ENCODE results near the gene PRODH.
"Not testable (repeated sequence)": the region's sequence is repeated elsewhere in the genome, so short reads cannot be mapped to it uniquely, and the experiment has no call there.

Gene PRODH

DNA sequence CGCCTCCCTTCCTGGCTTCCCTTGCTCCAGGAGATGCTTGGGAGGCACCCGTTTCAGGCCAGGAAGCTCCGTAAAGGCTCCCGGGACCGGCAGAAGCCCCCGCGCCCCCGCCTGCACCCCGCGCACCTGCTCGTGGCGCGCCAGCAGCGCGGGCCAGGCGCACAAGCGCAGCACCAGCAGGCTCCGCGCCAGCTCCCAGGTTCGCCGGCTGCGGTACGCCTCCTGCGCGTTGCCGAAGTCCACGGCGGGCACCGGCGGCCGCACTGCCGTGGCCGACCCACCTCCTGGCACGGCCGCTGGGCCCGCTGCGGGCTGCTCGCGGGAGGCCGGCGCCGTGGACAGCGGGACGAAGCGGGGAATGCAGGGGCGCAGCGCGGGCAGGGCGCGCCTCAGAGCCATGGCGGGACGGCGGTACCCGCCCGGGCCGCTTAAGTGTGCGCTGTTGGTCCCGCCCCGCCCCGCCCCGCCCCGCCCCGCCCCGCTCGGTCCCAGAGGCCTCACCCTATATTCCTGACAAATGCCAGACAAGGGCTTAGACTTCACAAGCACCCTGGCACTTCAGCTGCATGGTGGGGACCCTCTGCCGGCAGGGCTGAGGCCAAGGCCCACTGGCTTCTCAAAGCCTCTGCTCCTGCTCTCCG, at the start of gene PRODH:
TSS of gene PRODH (minus strand) at position 405 of the 641 bp plus-strand sequence. CDS start at position 399, 6 bp downstream.
- no peak for DNase-seq

DNA sequence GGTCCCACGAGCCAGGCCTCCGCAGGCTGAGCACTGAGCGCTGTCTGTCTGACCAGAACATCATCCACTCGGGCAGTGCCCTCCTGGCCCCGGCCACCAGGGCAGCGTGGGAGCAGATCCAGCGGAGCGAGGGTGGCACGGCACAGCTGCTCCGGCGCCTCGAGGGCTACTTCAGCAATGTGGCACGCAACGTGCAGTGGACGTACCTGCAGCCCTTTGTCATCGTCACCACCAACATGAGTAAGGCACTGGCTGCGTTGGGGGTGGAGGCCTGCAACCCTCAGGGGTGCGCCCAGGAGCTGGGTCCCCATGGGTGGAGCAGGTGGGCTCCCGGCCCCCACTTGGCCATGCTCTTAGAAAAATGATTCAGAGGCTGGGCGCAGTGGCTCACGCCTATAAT, 49.7 kb upstream of the PRODH start:
- DNase-seq, result no peak

GRCh38 chr22:18984564-18984963, 48.5 kb upstream of the PRODH start:
- no peak for DNase-seq

DNA sequence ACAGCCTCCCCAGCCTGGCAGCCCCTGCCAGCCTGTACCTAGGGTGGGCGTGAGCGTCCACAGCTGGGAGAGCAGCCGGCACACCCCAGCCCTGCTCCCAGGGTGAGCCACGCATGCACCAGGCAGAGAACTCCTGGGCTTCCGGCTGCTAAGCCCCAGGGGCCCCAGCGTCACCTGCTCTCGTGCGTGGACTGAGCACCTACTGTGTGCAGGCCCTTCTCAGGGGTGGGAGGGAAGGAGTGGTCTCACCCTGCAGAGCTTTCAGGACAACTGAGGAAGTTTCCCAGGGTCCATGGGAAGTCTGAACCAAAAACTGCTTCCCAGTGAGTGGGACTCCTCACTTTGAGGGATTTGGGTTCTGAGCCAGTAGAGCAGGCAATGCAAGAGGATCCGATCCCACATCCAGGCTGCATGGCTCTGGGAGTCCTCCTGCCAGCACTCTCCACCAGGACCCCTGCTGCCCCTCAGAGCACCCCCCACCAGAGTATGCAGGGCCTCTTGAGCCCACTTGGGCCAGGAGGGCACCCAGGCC, 47.1 kb upstream of the PRODH start:
- DNase-seq, result no peak

- DNase-seq, result no peak
Observed at GRCh38 chr22:18980829-18981228, 44.7 kb upstream of the PRODH start.

DNA sequence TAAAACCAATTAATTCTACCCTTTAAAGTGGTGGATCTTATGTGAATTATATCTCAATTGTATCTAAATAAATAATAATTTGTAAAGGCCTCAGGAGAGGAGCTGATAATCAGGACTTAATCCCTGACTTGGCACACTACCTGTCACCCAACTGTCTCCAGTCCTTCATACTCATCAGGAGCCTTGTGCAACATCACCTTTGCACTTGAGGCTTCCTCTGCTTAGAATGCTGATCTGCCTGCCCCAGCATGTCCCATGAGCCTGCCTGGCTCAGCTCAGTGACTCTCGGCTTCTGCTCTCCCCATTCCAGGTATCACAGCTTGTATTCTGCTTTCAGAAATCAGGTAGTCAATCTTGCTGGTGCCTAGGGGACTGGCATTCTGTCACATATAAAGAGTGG, 43.9 kb upstream of the PRODH start:
- DNase-seq, result no peak

GRCh38 chr22:18978506-18978905, 42.4 kb upstream of the PRODH start:
- DNase-seq, result no peak

GRCh38 chr22:18977824-18978425, 41.8 kb upstream of the PRODH start:
- DNase-seq, result no peak

DNA sequence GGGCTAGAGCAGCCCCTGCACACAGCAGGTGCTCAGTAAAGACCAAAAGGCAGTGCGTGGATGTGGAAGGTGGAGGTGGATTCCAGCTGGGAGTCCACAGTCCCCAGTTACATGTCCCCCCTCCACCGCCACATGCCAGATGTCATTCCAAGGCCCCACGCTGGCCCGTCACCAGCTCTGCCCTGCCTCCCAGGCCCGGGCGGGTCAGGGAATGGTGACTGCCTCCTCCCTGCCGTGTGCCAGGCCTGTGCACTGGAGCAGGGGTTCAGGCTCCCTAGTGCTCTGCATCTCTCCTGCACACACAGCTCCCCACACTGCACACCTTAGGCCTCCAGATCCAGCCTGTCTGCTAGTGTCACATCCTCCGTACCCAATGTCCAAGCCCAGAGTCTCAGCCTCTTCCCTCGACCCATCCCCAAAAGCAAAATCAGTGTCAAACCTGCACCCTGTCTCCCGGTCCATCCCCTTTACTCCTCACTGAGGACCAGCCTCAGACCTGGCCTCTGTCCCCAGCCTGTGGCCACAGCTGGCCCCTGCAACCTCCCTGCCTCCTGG, 40.2 kb upstream of the PRODH start:
- DNase-seq, result no peak

- DNase-seq, result no peak
Observed at GRCh38 chr22:18975434-18976196, 39.5 kb upstream of the PRODH start.

GRCh38 chr22:18974477-18975180, 38.5 kb upstream of the PRODH start:
- no peak for DNase-seq

- DNase-seq, result no peak
Observed at GRCh38 chr22:18973264-18974031, 37.4 kb upstream of the PRODH start.

DNA sequence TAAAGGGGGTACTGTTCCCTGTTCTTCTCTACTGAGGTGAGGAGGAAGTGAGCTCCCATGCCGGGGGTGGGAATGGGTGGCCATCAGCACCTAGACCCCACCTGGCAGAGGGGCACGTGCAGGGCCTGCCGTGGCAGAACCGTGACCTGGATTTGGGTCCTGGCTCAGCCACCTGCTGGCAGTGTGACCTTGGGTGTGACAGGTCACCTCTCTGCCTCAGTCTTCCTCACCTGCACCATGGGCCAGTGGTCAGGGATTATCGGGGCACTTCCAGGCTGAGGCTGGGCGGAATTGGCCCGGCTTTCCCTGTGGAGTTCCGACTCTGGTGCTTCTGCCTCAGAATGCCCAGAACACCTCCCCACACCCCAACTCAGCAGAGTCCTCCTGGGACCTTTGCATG, 36.5 kb upstream of the PRODH start:
- DNase-seq, result not testable (repeated sequence)

DNA sequence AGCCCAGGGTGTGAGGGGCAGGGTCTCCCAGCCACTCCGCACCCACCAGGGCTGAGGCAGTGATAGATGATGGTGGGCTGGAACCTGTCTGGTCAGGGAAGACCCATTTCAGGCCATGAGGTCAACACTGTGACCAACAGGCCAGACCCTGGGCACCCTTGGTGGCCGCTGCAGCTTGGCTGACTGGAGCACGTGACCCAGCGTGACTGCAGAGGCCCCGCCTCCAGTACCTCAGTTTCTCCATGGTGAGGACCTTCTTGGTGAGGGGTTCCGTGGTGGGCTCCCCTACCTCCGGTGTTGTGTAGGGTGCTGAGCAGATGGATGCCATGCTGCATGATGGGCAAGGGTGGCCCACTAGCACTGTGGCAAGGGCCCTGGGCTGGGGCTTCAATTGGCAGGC, 35.9 kb upstream of the PRODH start:
- DNase-seq, result not testable (repeated sequence)

DNA sequence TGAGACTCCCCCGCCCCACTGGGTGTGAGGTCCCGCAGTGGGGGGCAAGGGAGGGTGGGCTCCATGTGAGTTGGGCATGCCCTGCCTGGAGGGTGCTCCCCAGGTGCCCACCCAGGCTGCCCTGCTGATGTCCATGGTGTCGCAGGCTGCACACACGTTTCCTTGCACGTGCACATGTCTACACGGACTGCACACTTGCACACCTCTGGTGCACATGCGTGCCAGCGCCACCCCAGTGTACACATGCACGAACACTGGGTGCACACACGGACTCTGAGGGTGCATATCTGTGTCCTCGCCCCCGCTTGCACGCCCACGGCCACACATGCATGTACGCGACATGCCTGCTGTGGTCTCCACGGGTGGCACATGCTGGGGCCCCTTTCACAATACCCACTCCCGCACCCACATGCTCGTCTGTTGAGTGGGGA, 35.2 kb upstream of the PRODH start:
- DNase-seq, result no peak

GRCh38 chr22:18970948-18971315, 34.8 kb upstream of the PRODH start:
- no peak for DNase-seq

GRCh38 chr22:18970176-18970947, 34.3 kb upstream of the PRODH start:
- no peak for DNase-seq

GRCh38 chr22:18969158-18969942, 33.3 kb upstream of the PRODH start:
- DNase-seq, result not testable (repeated sequence)

DNA sequence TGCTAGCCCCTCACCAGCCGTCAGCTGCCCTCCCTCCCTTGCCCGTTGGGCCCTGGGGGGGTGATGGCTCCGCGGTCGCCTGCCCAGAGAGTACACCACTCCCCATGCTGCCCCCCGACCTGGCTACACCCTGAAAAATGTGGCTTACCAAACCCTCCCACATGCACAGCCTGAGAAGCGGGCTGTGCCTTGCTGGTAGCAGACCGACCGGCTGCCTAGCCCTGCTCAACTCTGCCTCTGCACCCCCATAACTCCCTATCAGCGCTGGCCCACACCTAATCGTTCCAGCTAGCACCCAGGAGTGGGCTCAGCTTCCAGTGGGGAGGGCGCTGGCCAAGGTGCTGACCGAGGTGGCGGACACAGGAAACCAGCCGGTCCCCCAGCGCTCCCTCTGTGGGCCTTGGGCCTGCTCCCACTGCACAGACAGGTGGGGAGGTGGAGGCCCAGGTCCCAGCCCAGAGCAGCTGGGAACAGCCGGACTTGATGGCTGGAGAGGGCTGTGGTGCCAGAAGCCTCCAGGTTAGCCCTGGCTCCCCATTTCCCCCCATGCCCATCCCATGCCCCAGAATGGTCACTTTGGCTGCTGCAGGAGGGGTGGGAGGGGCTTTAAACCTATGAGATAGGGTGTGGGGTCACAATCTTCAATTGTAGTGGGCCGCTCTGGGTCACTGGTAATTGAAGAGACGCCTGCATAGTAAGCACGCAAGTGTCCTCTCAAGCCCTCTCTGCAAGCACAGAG, 32.1 kb upstream of the PRODH start:
- DNase-seq, result no peak

All from NCI-H510A (cell line).